Uterus (tissue), 2 donors: Measurements from ENCODE around the gene MYBPC2.

Experiments used
- POLR2A ChIP-seq, 2 donors: fragments of 450-650 bp; IDR thresholded peaks; one replicate each; pipeline ENCODE4 v1.6.1; 2016; ENCODE audit warnings: antibody characterized with exemption in 2 of 2, mild to moderate bottlenecking in 1 of 2, moderate library complexity in 1 of 2
- TF ChIP-seq, protein P1 (sequence below), 4 experiments: fragments of 200-600 bp in 2 of 4; fragments of 450-650 bp in 2 of 4; sonication (generic) in 2 of 4; IDR thresholded peaks; one replicate each; pipeline ENCODE4 v1.5.1; 2016 to 2019; ENCODE audit warnings: antibody characterized with exemption in 4 of 4, mild to moderate bottlenecking in 2 of 4, moderate library complexity in 1 of 4

DNA sequence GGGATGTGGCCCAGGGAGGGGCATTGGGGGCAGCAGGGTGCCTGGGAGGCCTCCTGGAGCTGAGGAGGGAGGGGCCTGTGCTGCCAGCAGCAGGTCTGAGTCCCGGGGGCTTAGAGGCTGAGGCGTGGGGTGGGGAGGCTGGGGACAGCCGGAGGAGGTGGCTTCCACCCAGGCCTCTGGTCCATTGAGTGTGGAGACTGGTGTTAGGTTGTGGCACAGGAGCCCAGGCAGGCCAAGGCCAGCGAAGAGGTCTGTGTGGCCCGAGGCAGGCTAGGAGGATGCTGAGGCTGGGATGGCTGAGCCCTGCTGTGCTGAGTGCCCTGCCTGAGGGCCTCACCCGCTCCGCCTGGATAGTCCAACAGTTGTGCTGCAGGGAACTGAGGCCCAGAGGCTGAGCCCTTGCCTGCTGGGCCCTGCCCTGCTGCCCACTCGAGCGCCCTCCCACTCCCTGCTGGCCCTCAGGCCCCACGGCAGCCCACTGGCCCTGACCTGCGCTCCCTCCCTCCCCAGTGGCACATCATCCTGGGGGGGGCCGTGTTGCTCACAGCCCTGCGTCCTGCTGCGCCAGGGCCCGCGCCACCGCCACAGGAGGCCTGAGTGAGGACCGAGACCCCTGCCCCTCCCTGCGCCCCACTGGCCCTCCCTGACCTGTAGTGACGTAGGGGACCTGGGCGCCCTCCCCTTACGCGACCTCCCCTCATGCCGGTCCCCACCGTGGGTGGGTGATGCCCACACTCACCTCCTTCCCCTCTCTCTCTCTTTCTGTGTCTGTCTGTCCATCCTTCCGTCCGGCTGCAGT lies 48.9 kb downstream of the MYBPC2 start:
- TF ChIP-seq, protein P1, sequence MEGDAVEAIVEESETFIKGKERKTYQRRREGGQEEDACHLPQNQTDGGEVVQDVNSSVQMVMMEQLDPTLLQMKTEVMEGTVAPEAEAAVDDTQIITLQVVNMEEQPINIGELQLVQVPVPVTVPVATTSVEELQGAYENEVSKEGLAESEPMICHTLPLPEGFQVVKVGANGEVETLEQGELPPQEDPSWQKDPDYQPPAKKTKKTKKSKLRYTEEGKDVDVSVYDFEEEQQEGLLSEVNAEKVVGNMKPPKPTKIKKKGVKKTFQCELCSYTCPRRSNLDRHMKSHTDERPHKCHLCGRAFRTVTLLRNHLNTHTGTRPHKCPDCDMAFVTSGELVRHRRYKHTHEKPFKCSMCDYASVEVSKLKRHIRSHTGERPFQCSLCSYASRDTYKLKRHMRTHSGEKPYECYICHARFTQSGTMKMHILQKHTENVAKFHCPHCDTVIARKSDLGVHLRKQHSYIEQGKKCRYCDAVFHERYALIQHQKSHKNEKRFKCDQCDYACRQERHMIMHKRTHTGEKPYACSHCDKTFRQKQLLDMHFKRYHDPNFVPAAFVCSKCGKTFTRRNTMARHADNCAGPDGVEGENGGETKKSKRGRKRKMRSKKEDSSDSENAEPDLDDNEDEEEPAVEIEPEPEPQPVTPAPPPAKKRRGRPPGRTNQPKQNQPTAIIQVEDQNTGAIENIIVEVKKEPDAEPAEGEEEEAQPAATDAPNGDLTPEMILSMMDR (IDR thresholded peaks at IDR 0.05): no peak
- no peak for TF ChIP-seq POLR2A (IDR thresholded peaks at IDR 0.05)
